ENCODE results near the gene SLC6A18.
"Not testable (repeated sequence)": the region's sequence is repeated elsewhere in the genome, so short reads cannot be mapped to it uniquely, and the experiment has no call there.

SLC6A18 gene

GRCh38 chr5:1219098-1219767, 5.9 kb upstream of the SLC6A18 start:
- Mint-ChIP-seq H3K9me3 (no peaks in the 10 kb centered on the region), H3K27ac (no peak overlapping the region), H3K27me3 (peaks cover 24 to 49% of the 10 kb centered on the region in 2 donors), H3K4me1 (ENCODE audit: low read depth in 2 of 2) (no peaks in the 10 kb centered on the region), H3K36me3 (ENCODE audit: insufficient read depth) (peaks cover 4% of the 10 kb centered on the region), H3K4me3 (no peak overlapping the region)
- DNase-seq (no peak), ATAC-seq (replicated peaks) (no peak)

- no peak overlapping the region for H3K4me3 Mint-ChIP-seq
- ATAC-seq (replicated peaks) (no peak), DNase-seq (no peak)
- H3K36me3 Mint-ChIP-seq (ENCODE audit: insufficient read depth): peaks cover 4% of the 10 kb centered on the region
- H3K9me3 Mint-ChIP-seq: no peaks in the 10 kb centered on the region
- no peaks in the 10 kb centered on the region for H3K4me1 Mint-ChIP-seq (ENCODE audit: low read depth in 2 of 2)
- peaks cover 24 to 44% of the 10 kb centered on the region in 2 donors for H3K27me3 Mint-ChIP-seq
- H3K27ac Mint-ChIP-seq: no peak overlapping the region
Measured at GRCh38 chr5:1219768-1220100, 5.4 kb upstream of the SLC6A18 start.

GRCh38 chr5:1220351-1220750, 4.8 kb upstream of the SLC6A18 start:
- Mint-ChIP-seq H3K9me3 (no peaks in the 10 kb centered on the region), H3K27me3 (peaks cover 19 to 38% of the 10 kb centered on the region in 2 donors), H3K4me1 (ENCODE audit: low read depth in 2 of 2) (no peaks in the 10 kb centered on the region), H3K36me3 (ENCODE audit: insufficient read depth) (peaks cover 4% of the 10 kb centered on the region), H3K4me3 (no peak overlapping the region), H3K27ac (no peak overlapping the region)
- no peak for DNase-seq
- ATAC-seq (replicated peaks): no peak

- no peak overlapping the region for H3K27ac Mint-ChIP-seq
- DNase-seq (no peak), ATAC-seq (replicated peaks) (no peak)
- no peaks in the 10 kb centered on the region for H3K4me1 Mint-ChIP-seq (ENCODE audit: low read depth in 2 of 2)
- peaks cover 4% of the 10 kb centered on the region for H3K36me3 Mint-ChIP-seq (ENCODE audit: insufficient read depth)
- H3K27me3 Mint-ChIP-seq: peaks cover 16 to 37% of the 10 kb centered on the region in 2 donors
- no peak overlapping the region for H3K4me3 Mint-ChIP-seq
- H3K9me3 Mint-ChIP-seq: no peaks in the 10 kb centered on the region
Measured at GRCh38 chr5:1220831-1221230, 4.3 kb upstream of the SLC6A18 start.

GRCh38 chr5:1221721-1222120, 3.5 kb upstream of the SLC6A18 start:
- no peak for DNase-seq
- peaks cover 4% of the 10 kb centered on the region for H3K36me3 Mint-ChIP-seq (ENCODE audit: insufficient read depth)
- H3K4me3 Mint-ChIP-seq: no peak overlapping the region
- H3K27ac Mint-ChIP-seq: no peak overlapping the region
- H3K27me3 Mint-ChIP-seq: peaks cover 16 to 37% of the 10 kb centered on the region in 2 donors
- H3K4me1 Mint-ChIP-seq (ENCODE audit: low read depth in 2 of 2): no peaks in the 10 kb centered on the region
- no peak for ATAC-seq (replicated peaks)
- no peaks in the 10 kb centered on the region for H3K9me3 Mint-ChIP-seq

GRCh38 chr5:1222147-1222546, 3.0 kb upstream of the SLC6A18 start:
- ATAC-seq (replicated peaks) (no peak), DNase-seq (no peak)
- no peak overlapping the region for H3K4me3 Mint-ChIP-seq
- no peak overlapping the region for H3K27ac Mint-ChIP-seq
- no peaks in the 10 kb centered on the region for H3K4me1 Mint-ChIP-seq (ENCODE audit: low read depth in 2 of 2)
- peaks cover 4% of the 10 kb centered on the region for H3K36me3 Mint-ChIP-seq (ENCODE audit: insufficient read depth)
- H3K9me3 Mint-ChIP-seq: no peaks in the 10 kb centered on the region
- H3K27me3 Mint-ChIP-seq: peaks cover 18 to 39% of the 10 kb centered on the region in 2 donors

- Mint-ChIP-seq H3K36me3 (ENCODE audit: insufficient read depth) (peaks cover 4% of the 10 kb centered on the region), H3K4me3 (no peak overlapping the region), H3K9me3 (no peaks in the 10 kb centered on the region), H3K4me1 (ENCODE audit: low read depth in 2 of 2) (no peaks in the 10 kb centered on the region), H3K27me3 (peaks cover 22 to 39% of the 10 kb centered on the region in 2 donors), H3K27ac (no peak overlapping the region)
- ATAC-seq (replicated peaks) (no peak), DNase-seq (no peak)
Measured at GRCh38 chr5:1222621-1223277, 2.4 kb upstream of the SLC6A18 start.

GRCh38 chr5:1223278-1223670, 1.9 kb upstream of the SLC6A18 start:
- Mint-ChIP-seq H3K4me3 (no peak overlapping the region), H3K27ac (no peak overlapping the region), H3K27me3 (peaks cover 19 to 39% of the 10 kb centered on the region in 2 donors), H3K9me3 (no peaks in the 10 kb centered on the region), H3K36me3 (ENCODE audit: insufficient read depth) (peaks cover 4% of the 10 kb centered on the region), H3K4me1 (ENCODE audit: low read depth in 2 of 2) (peaks cover 0 to under 1% of the 10 kb centered on the region in 2 donors)
- DNase-seq (no peak), ATAC-seq (replicated peaks) (no peak)

- H3K4me3 Mint-ChIP-seq: no peak overlapping the region
- ATAC-seq (replicated peaks) (no peak), DNase-seq (no peak)
- H3K9me3 Mint-ChIP-seq: no peaks in the 10 kb centered on the region
- H3K27me3 Mint-ChIP-seq: peaks cover 26 to 39% of the 10 kb centered on the region in 2 donors
- peaks cover 0 to 3% of the 10 kb centered on the region in 2 donors for H3K4me1 Mint-ChIP-seq (ENCODE audit: low read depth in 2 of 2)
- peaks cover 4% of the 10 kb centered on the region for H3K36me3 Mint-ChIP-seq (ENCODE audit: insufficient read depth)
- no peak overlapping the region for H3K27ac Mint-ChIP-seq
Measured at GRCh38 chr5:1224631-1225030, 550 bp upstream of the SLC6A18 start.

- DNase-seq: no peak
- H3K27me3 Mint-ChIP-seq: peaks cover 36 to 53% of the 10 kb centered on the region in 2 donors
- H3K27ac Mint-ChIP-seq: no peak overlapping the region
- H3K9me3 Mint-ChIP-seq: no peaks in the 10 kb centered on the region
- H3K4me1 Mint-ChIP-seq (ENCODE audit: low read depth in 2 of 2): peaks cover 3% of the 10 kb centered on the region in 2 donors
- ATAC-seq (replicated peaks): no peak
- H3K4me3 Mint-ChIP-seq: no peak overlapping the region
- peaks cover 4% of the 10 kb centered on the region for H3K36me3 Mint-ChIP-seq (ENCODE audit: insufficient read depth)
Measured at GRCh38 chr5:1226231-1226630, 1.1 kb downstream of the SLC6A18 start.

- Mint-ChIP-seq H3K4me3 (no peak overlapping the region), H3K36me3 (ENCODE audit: insufficient read depth) (no peaks in the 10 kb centered on the region), H3K4me1 (ENCODE audit: low read depth in 2 of 2) (peaks cover 3% of the 10 kb centered on the region in 2 donors), H3K27ac (no peak overlapping the region), H3K9me3 (no peaks in the 10 kb centered on the region), H3K27me3 (peaks cover 36 to 53% of the 10 kb centered on the region in 2 donors)
- ATAC-seq (replicated peaks) (no peak), DNase-seq (no peak)
Measured at GRCh38 chr5:1226839-1227581, 1.8 kb downstream of the SLC6A18 start.

- H3K4me1 Mint-ChIP-seq (ENCODE audit: low read depth in 2 of 2): peaks cover 3% of the 10 kb centered on the region in 2 donors
- ATAC-seq (replicated peaks) (no peak), DNase-seq (no peak)
- no peak overlapping the region for H3K27ac Mint-ChIP-seq
- H3K36me3 Mint-ChIP-seq (ENCODE audit: insufficient read depth): no peaks in the 10 kb centered on the region
- H3K9me3 Mint-ChIP-seq: no peaks in the 10 kb centered on the region
- H3K4me3 Mint-ChIP-seq: no peak overlapping the region
- H3K27me3 Mint-ChIP-seq: peaks cover 36 to 57% of the 10 kb centered on the region in 2 donors
Measured at GRCh38 chr5:1227667-1228066, 2.5 kb downstream of the SLC6A18 start.

GRCh38 chr5:1228120-1228519, 2.9 kb downstream of the SLC6A18 start:
- H3K9me3 Mint-ChIP-seq: no peaks in the 10 kb centered on the region
- no peaks in the 10 kb centered on the region for H3K36me3 Mint-ChIP-seq (ENCODE audit: insufficient read depth)
- H3K4me1 Mint-ChIP-seq (ENCODE audit: low read depth in 2 of 2): peaks cover 3% of the 10 kb centered on the region in 2 donors
- no peak overlapping the region for H3K4me3 Mint-ChIP-seq
- H3K27ac Mint-ChIP-seq: no peak overlapping the region
- H3K27me3 Mint-ChIP-seq: peaks cover 36 to 61% of the 10 kb centered on the region in 2 donors
- DNase-seq (no peak), ATAC-seq (replicated peaks) (no peak)

- H3K27me3 Mint-ChIP-seq: peaks cover 36 to 62% of the 10 kb centered on the region in 2 donors
- ATAC-seq (replicated peaks); H3K27ac Mint-ChIP-seq; H3K4me3 Mint-ChIP-seq; DNase-seq; H3K4me1 Mint-ChIP-seq (ENCODE audit: low read depth in 2 of 2); H3K36me3 Mint-ChIP-seq (ENCODE audit: insufficient read depth); H3K9me3 Mint-ChIP-seq: not testable (repeated sequence)
Measured at GRCh38 chr5:1229023-1229422, 3.8 kb downstream of the SLC6A18 start.

Data from effector memory CD8-positive, alpha-beta T cell (primary cell).